ENCODE results near the gene IL23A.
A peak's percentile ranks its signal among the peaks of the same experiment; 100 is the strongest.
"Not testable (repeated sequence)": the region's sequence is repeated elsewhere in the genome, so short reads cannot be mapped to it uniquely, and the experiment has no call there.

IL23A gene

GRCh38 chr12:56311003-56311402 is 27.7 kb upstream of the IL23A start:
- no peak overlapping the region for H3K4me3 ChIP-seq (ENCODE audit: low read length)
- DNase-seq (ENCODE audit: low read depth) = no peak
- no peak for TF ChIP-seq CTCF (conservative IDR thresholded peaks at IDR 0.05; ENCODE audit: low read depth, low read length)

- DNase-seq (ENCODE audit: low read depth) = no peak
- H3K4me3 ChIP-seq (ENCODE audit: low read length) = peak overlapping the region; percentile 94
- TF ChIP-seq CTCF (conservative IDR thresholded peaks at IDR 0.05; ENCODE audit: low read depth, low read length) = no peak
Measured at GRCh38 chr12:56315249-56315621, 23.4 kb upstream of the IL23A start.

GRCh38 chr12:56315622-56316473 is 22.8 kb upstream of the IL23A start, which contains the start of gene CNPY2:
CNPY2 (minus strand) TSS chr12:56315988; CDS start chr12:56315217, 771 bp downstream.
- peak within 1 kb of the TSS; percentile 94 for H3K4me3 ChIP-seq (ENCODE audit: low read length)
- TF ChIP-seq CTCF (conservative IDR thresholded peaks at IDR 0.05; ENCODE audit: low read depth, low read length) = no peak
- peak; percentile 99 for DNase-seq (ENCODE audit: low read depth)

- no peak overlapping the region for H3K4me3 ChIP-seq (ENCODE audit: low read length)
- DNase-seq (ENCODE audit: low read depth) = no peak
- TF ChIP-seq CTCF (conservative IDR thresholded peaks at IDR 0.05; ENCODE audit: low read depth, low read length) = no peak
Measured at GRCh38 chr12:56317675-56318074, 21.0 kb upstream of the IL23A start.

GRCh38 chr12:56321027-56321426 is 17.7 kb upstream of the IL23A start:
- DNase-seq (ENCODE audit: low read depth) = no peak
- H3K4me3 ChIP-seq (ENCODE audit: low read length) = no peak overlapping the region
- no peak for TF ChIP-seq CTCF (conservative IDR thresholded peaks at IDR 0.05; ENCODE audit: low read depth, low read length)

GRCh38 chr12:56321610-56322009 is 17.1 kb upstream of the IL23A start:
- H3K4me3 ChIP-seq (ENCODE audit: low read length); DNase-seq (ENCODE audit: low read depth): not testable (repeated sequence)

- no peak for TF ChIP-seq CTCF (conservative IDR thresholded peaks at IDR 0.05; ENCODE audit: low read depth, low read length)
- H3K4me3 ChIP-seq (ENCODE audit: low read length) = no peak overlapping the region
- no peak for DNase-seq (ENCODE audit: low read depth)
Measured at GRCh38 chr12:56324206-56324605, 14.5 kb upstream of the IL23A start.

Data from retinal pigment epithelial cell (primary cell).